K562 (cell line): Measurements from ENCODE around the gene GADD45GIP1. TPM values are rescaled to one million over a fixed set of nuclear protein-coding genes. Genes with fewer than 3 reads are reported as not detected.

Source experiments
- BCLAF1 ChIP-seq, 2 experiments: fragments of 450-650 bp in 1 of 2; IDR thresholded peaks; 2 replicates each; pipeline ENCODE4 v1.6.1; 2011 to 2017; ENCODE audit warnings: low read depth in 2 of 2, antibody characterized with exemption in 1 of 2, borderline replicate concordance in 1 of 2, low read length in 1 of 2, mild to moderate bottlenecking in 1 of 2, mixed read lengths in 1 of 2; ENCODE audit not compliant: control insufficient read depth in 1 of 2
- BRD4 ChIP-seq: fragments of 200-600 bp; sonication (generic); IDR thresholded peaks from 2 replicates; pipeline ENCODE4 v1.6.1; 2017; ENCODE audit warnings: inconsistent platforms
- C11orf30 ChIP-seq: fragments of 450-650 bp; IDR thresholded peaks from 2 replicates; pipeline ENCODE4 v1.6.1; 2016; ENCODE audit warnings: low read depth, mild to moderate bottlenecking
- EZH2 ChIP-seq: IDR thresholded peaks from 2 replicates; pipeline ENCODE4 v1.6.1; 2012; ENCODE audit warnings: low read depth, mild to moderate bottlenecking, inconsistent platforms, low read length, borderline replicate concordance
- GMEB1 ChIP-seq: fragments of 250-450 bp; sonication (Bioruptor Pico); IDR thresholded peaks from 2 replicates; pipeline ENCODE4 v1.4.0; 2020; ENCODE audit warnings: mild to moderate bottlenecking
- JUN ChIP-seq, 2 experiments: sonication (generic) in 1 of 2; formaldehyde crosslinking in 1 of 2; IDR thresholded peaks; 2 replicates each; pipeline versions ENCODE4 v1.6.1 to v1.8.0; 2012 to 2022; ENCODE audit warnings: borderline replicate concordance in 2 of 2, mild to moderate bottlenecking in 2 of 2, improper control_type of control experiment in 1 of 2, low read depth in 1 of 2, low read length in 1 of 2, missing genetic modification reagents in 1 of 2
- NUFIP1 ChIP-seq: fragments of 450-650 bp; IDR thresholded peaks from 2 replicates; pipeline ENCODE4 v1.6.1; 2018; ENCODE audit not compliant: partially characterized antibody
- PBX2 ChIP-seq, 2 experiments: IDR thresholded peaks in 1 of 2; conservative IDR thresholded peaks in 1 of 2; 2 replicates each; pipeline ENCODE4 v1.6.1; 2016; ENCODE audit warnings: low read depth in 2 of 2, mild to moderate bottlenecking in 1 of 2, missing compliant biosample characterization in 1 of 2, missing genetic modification characterization in 1 of 2, moderate library complexity in 1 of 2
- PCBP1 ChIP-seq: fragments of 200-400 bp; formaldehyde crosslinking; IDR thresholded peaks from 2 replicates; pipeline ENCODE4 v1.6.1; 2018; ENCODE audit warnings: mild to moderate bottlenecking, low read depth, low read length; ENCODE audit not compliant: poor library complexity, severe bottlenecking
- RNF2 ChIP-seq: sonication (generic); IDR thresholded peaks from 2 replicates; pipeline ENCODE4 v1.6.1; 2016
- SIRT6 ChIP-seq: IDR thresholded peaks from one replicate; pipeline ENCODE4 v1.6.1; 2012; ENCODE audit warnings: low read depth, mild to moderate bottlenecking, control low read depth, inconsistent platforms, low read length, moderate library complexity
- TRIM28 ChIP-seq: fragments of 450-650 bp; IDR thresholded peaks from 2 replicates; pipeline ENCODE4 v1.6.1; 2017
- ZFP30 ChIP-seq: fragments of 250-450 bp; sonication (Bioruptor Pico); IDR thresholded peaks from 2 replicates; pipeline ENCODE4 v1.8.0; 2022; ENCODE audit warnings: moderate library complexity, mild to moderate bottlenecking, inconsistent platforms, borderline replicate concordance
- ZKSCAN8 ChIP-seq: fragments of 200-800 bp; sonication (Bioruptor generic); IDR thresholded peaks from 2 replicates; pipeline ENCODE4 v1.6.1; 2016; ENCODE audit warnings: missing genetic modification characterization, missing compliant biosample characterization
- ZNF217 ChIP-seq: sonication (generic); formaldehyde crosslinking; IDR thresholded peaks from 2 replicates; pipeline ENCODE4 v1.8.0; 2022; ENCODE audit warnings: mild to moderate bottlenecking, missing genetic modification reagents
- ZNF277 ChIP-seq: fragments of 250-450 bp; sonication (Bioruptor Pico); IDR thresholded peaks from 2 replicates; pipeline ENCODE4 v1.8.0; 2022; ENCODE audit warnings: inconsistent platforms, mild to moderate bottlenecking, moderate library complexity, borderline replicate concordance
- ZNF589 ChIP-seq: fragments of 200-800 bp; sonication (Bioruptor generic); IDR thresholded peaks from 2 replicates; pipeline ENCODE4 v1.6.1; 2016; ENCODE audit warnings: low read depth, missing genetic modification characterization, missing compliant biosample characterization
- polyA plus RNA-seq, 8 experiments: library from polyadenylated mRNA; depleted of rRNA in 4 of 8; stranded (reverse) in 5 of 8; unstranded in 3 of 8; fragments of >200 nt; fragmentation: Nextera tagmentation in 2 of 8; fragmentation: Illumina TruSeq in 1 of 8; extraction: Ambion mirVana in 2 of 8; extraction: Trizol in 1 of 8; gene quantifications; 2 replicates each; pipeline versions ENCODE4 v1.2.1 to v1.2.3, GENCODE V29; 2011 to 2014; ENCODE audit warnings: inconsistent platforms in 1 of 8, missing spikeins in 1 of 8
- total RNA-seq, 7 experiments: library from RNA; depleted of rRNA in 6 of 7; stranded (reverse); fragments of >200 nt in 6 of 7; fragmentation: Illumina TruSeq in 2 of 7; extraction: Trizol in 2 of 7; gene quantifications; 2 replicates each; pipeline versions ENCODE4 v1.2.1 to v1.2.3, GENCODE V29; 2011 to 2021; ENCODE audit warnings: low replicate concordance in 1 of 7

Gene GADD45GIP1
- total and polyA plus RNA-seq, 9 of the 15 experiments (the other 6 are each of a cell fraction or from before 2014, with no cell fraction given): 5.1 to 161 (median 29.2) TPM

- TF ChIP-seq ZFP30: no peak
- no peak for TF ChIP-seq ZNF217 (CRISPR knock-in tag)
- peak; percentile 63 for TF ChIP-seq PCBP1
- no peak for TF ChIP-seq JUN (IDR thresholded peaks at IDR 0.05; ENCODE audit: borderline replicate concordance, low read depth, low read length)
- no peak for TF ChIP-seq JUN (CRISPR knock-in tag; IDR thresholded peaks at IDR 0.05; ENCODE audit: borderline replicate concordance)
- 0 out of 2 replicates have a peak, but pooled peaks have one; percentile 27 for TF ChIP-seq RNF2
- TF ChIP-seq NUFIP1: no peak
- no peak for TF ChIP-seq BCLAF1 (IDR thresholded peaks at IDR 0.05; ENCODE audit: borderline replicate concordance in 1 of 2, control insufficient read depth in 1 of 2, low read depth in 2 of 2, low read length in 1 of 2)
- no peak for TF ChIP-seq GMEB1 (CRISPR knock-in tag)
- no peak for TF ChIP-seq SIRT6
- TF ChIP-seq EZH2: no peak
- TF ChIP-seq ZKSCAN8 (CRISPR knock-in tag): no peak
- TF ChIP-seq PBX2 (CRISPR knock-in tag; IDR thresholded peaks at IDR 0.05; ENCODE audit: low read depth): no peak
- no peak for TF ChIP-seq PBX2 (tag; conservative IDR thresholded peaks at IDR 0.05; ENCODE audit: low read depth)
- TF ChIP-seq C11orf30: no peak
- no peak for TF ChIP-seq ZNF589
- TF ChIP-seq ZNF277 (CRISPR knock-in tag): no peak
- no peak for TF ChIP-seq TRIM28
- no peak for TF ChIP-seq BRD4
Measured at GRCh38 chr19:12996406-12997094, 39.5 kb upstream of the GADD45GIP1 start (continued).
